Sigmoid colon (tissue), 4 donors: ENCODE measurements around the gene EVL.

Experiments
- EP300 ChIP-seq, 4 donors: sonication (generic); formaldehyde crosslinking; IDR thresholded peaks; one replicate each; pipeline ENCODE4 v1.6.1; 2017; ENCODE audit warnings: antibody characterized with exemption in 4 of 4
- POLR2A ChIP-seq, 2 donors: fragments of 450-650 bp; IDR thresholded peaks; one replicate each; pipeline ENCODE4 v1.6.1; 2016; ENCODE audit warnings: antibody characterized with exemption in 2 of 2, mild to moderate bottlenecking in 2 of 2, moderate library complexity in 2 of 2
- TF ChIP-seq, protein P1 (sequence below), 4 experiments: fragments of 450-650 bp in 3 of 4; fragments of 200-600 bp in 1 of 4; IDR thresholded peaks; one replicate each; pipeline ENCODE4 v1.5.1; 2016 to 2019; ENCODE audit warnings: antibody characterized with exemption in 4 of 4, mild to moderate bottlenecking in 3 of 4, moderate library complexity in 2 of 4

DNA sequence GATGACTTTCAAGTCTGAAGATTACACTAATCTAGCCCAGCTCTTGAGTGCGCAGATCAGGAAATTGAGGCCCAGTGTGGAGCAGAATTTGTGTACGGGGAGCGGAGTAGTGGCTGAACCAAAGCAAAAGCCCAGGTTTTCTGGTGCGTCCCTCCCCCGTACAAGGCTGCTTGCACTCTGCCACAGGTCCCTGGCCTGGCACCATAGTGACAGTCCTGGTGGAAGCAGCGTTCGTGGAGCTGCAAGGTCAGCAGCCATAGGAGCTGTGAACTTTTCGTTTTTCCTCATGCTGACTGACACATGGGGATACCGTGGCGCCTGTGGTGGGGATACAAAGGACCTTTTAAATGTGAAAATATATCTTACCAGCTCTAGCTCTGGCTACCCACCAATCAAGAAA is 1.7 kb downstream of the EVL start:
- TF ChIP-seq, protein P1, sequence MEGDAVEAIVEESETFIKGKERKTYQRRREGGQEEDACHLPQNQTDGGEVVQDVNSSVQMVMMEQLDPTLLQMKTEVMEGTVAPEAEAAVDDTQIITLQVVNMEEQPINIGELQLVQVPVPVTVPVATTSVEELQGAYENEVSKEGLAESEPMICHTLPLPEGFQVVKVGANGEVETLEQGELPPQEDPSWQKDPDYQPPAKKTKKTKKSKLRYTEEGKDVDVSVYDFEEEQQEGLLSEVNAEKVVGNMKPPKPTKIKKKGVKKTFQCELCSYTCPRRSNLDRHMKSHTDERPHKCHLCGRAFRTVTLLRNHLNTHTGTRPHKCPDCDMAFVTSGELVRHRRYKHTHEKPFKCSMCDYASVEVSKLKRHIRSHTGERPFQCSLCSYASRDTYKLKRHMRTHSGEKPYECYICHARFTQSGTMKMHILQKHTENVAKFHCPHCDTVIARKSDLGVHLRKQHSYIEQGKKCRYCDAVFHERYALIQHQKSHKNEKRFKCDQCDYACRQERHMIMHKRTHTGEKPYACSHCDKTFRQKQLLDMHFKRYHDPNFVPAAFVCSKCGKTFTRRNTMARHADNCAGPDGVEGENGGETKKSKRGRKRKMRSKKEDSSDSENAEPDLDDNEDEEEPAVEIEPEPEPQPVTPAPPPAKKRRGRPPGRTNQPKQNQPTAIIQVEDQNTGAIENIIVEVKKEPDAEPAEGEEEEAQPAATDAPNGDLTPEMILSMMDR (IDR thresholded peaks at IDR 0.05), result no peak
- TF ChIP-seq EP300 (IDR thresholded peaks at IDR 0.05) (no peak), POLR2A (IDR thresholded peaks at IDR 0.05) (no peak)
